Central memory CD4-positive, alpha-beta T cell (primary cell): ENCODE results near the gene KCNQ2.
"Not testable (repeated sequence)": the region's sequence is repeated elsewhere in the genome, so short reads cannot be mapped to it uniquely, and the experiment has no call there.

ENCODE experiments used
- DNase-seq: peaks from one replicate; pipeline ENCODE4 v3.0.0; 2022
- total RNA-seq, 3 experiments: gene quantifications; one replicate each; lab custom pipeline; 2026; lab: John Stamatoyannopoulos, UW

The KCNQ2 gene
- 0 to 0.05 (median 0.04) reads per million in 3 experiments for total RNA-seq

GRCh38 chr20:63471981-63472831 lies at the start of gene KCNQ2:
Gene KCNQ2 (minus strand): TSS chr20:63472655. CDS start chr20:63472463, 192 bp downstream.
- DNase-seq = no peak

DNA sequence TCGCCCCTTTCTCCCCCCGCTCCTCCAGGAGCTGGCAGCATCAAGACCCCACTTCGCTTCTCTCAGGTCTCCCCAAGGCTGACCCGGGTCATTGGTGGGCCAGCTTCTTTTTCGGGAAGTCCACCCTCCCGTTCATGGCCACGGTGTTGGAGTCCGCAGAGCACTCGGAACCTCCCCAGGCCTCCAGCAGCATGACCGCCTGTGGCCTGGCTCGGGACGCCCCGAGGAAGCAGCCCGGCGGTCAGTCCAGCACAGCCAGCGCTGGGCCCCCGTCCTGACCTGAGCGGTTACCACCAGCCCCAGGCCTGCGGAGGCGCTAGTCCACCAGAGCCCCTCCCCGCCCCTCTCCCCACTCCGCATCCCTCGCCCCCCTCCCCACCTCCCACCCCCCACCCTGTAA lies 49.1 kb upstream of the KCNQ2 start:
- DNase-seq = no peak

GRCh38 chr20:63520934-63521601 lies 48.6 kb upstream of the KCNQ2 start:
- peak; percentile 59 for DNase-seq

DNA sequence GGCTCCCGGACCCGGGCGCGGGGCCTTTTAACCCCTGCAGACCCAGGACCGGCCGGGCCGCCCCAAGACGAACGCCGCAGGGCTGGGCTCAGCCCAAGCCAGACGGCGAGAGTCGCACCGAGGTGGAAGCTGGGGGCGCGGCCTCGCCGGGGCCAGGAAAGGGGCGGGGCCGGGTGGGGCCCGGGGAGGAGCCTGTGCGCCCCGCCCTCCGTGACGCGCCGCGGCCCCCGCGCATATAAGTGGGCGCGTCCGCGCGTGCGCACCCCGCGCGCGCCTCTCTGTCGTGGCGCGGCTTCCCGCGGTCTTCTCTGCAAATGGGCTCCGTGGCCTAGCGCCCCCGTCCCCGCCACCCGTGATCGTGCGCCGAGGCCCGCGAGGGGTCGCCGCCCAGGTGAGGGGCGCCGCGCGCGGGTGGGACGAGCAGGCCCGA lies 48.1 kb upstream of the KCNQ2 start, which contains the start of gene PPDPF:
TSS of gene PPDPF (plus strand) at position 262 of the 430 bp plus-strand sequence. CDS start 544 bp downstream, outside the sequence.
- DNase-seq = peak; percentile 81

DNA sequence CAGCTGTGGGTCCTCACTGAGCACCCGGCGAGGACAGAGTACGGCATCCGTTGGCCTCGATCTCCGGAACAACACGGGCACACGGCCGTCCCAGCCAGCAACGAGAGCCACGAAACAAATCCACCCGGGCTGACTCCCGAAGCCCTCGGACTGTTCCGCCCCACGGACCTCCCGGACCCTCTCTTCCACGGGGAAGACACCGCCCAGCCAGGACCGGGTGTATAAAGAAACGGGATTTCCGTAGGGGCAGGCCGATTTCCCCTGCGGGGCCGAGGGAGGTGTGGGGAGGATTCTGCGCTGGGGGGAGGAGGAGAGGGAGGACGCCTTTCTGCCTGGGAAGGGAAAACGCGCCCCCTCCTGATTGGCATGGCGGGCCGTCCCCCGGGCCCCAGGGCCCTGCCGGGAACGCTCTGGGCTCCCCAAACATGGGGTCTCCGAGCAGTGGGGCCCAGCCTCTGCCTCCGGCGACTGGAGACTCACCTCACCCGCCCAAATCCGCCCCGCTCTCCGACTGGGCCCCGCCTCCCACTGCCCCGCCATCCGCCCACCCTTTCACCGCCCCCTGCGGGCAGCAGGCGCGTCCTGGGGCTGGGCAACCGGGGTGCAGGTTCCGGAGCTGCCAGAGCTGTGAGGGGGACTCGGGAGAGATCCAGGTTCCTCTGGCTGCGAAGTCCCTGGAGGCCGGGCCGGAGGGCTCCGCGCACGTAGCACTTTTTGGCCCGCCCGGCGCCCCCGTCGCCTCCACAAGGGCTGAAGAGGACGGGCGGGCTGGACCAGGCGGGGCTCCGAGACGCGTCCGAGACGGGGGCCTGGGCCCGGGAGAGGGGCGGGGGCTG lies 47.4 kb upstream of the KCNQ2 start:
- peak; percentile 54 for DNase-seq

GRCh38 chr20:63518946-63519667 lies 46.7 kb upstream of the KCNQ2 start:
- no peak for DNase-seq

DNA sequence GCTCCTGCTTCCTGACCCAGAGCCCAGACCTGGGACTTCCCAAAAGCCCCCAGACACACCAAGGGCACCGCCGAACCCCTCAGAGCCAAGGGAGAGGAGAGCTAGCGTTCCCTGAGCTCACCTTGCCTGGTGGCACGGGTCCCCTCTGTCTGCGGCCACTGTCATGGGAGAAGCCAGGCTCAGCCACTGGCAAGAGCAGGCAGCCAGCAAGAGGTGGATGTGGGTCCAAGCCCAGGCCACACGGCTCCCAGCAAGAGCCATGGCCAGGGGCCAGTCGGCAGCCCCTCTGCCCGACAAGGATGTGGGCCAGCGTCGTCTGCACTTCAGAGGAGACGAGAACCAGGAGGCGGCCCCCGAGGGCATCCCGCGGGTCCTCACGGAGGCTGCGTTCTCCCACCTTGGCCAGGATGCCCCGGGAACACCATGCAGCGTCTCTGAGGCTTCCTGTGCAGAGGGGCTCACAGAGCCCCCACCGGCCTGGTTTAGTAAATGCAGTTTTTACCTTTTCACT lies 46.0 kb upstream of the KCNQ2 start:
- no peak for DNase-seq

GRCh38 chr20:63517376-63518309 lies 45.2 kb upstream of the KCNQ2 start:
- no peak for DNase-seq

DNA sequence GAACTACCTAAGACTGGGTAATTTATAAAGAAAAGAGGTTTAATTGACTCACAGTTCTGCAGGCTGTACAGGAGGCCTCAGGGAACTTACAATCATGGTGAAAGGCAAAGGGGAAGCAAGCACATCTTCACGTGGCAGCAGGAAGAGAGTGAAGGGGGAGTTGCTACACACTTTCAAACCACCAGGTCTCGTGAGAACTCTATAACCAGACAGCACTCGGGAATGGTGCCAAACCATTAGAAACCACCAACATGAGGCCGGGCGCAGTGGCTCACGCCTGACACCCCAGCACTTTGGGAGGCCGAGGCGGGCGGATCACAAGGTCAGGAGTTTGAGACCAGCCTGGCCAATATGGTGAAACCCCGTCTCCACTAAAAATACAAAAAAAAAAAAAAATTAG lies 42.1 kb upstream of the KCNQ2 start:
- not testable (repeated sequence) for DNase-seq

DNA sequence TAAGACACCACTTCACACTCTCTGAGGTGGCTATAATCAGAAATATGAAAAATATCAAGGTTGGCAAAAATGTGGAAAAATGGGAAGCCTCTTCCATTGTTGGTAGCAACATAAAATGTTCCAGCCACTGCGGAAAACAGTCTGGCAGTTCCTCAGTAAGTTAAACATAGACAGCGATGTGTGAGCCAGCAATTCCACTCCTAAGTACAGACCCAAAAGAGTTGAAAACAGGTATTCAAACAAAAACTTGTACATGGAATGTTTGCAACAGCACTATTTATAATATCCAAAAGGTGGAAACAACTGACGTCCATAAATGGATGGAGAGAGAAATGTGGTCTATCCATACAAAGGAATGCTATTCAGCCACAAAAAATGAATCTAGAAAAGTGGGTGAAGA lies 40.8 kb upstream of the KCNQ2 start:
- DNase-seq = no peak

DNA sequence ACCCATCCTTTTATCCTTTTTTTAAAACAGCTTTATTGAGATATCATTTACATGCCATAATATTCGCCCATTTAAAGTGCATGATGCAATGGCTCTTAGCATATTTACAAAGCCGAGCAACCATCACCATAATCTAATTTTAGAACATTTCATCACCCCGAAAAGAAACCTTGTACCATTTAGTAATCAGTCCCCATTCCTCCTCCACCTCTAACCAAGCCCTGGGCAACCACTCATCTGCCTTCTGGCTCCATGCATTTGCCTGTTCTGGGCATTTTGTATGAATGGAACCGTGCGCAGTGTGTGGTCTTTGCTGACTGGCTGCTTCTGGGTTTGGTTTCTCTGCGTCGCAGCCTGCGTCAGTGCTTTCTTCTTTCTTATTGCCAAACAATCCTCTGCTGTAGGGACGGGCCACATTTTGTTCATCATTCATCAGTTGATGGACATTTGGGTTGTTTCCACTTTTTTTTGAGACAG lies 36.7 kb upstream of the KCNQ2 start:
- no peak for DNase-seq

GRCh38 chr20:63508072-63508768 lies 35.8 kb upstream of the KCNQ2 start:
- no peak for DNase-seq

- DNase-seq = no peak
These were observed 34.8 kb upstream of the KCNQ2 start for GRCh38 chr20:63507083-63507743.

- no peak for DNase-seq
These were observed 33.3 kb upstream of the KCNQ2 start for GRCh38 chr20:63505723-63506122.

DNA sequence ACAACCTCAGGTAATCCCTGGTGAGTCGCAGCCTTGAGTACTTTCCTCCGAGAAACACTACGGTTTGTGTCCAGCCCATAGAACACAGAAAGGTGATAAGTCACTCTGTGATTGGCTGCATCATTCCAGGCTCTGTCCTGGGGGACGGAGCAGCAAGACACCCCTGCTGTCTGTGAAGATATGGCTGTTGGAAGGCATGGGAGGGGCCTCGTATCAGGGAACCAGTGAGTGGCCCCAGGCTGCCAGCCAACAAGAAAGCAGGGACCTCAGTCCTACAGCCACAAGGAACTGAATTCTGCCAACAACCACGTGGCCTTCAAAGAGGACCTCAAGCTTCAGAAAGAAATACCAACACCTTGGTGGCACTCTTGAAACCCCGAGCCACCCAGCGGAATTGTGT lies 32.8 kb upstream of the KCNQ2 start:
- DNase-seq = no peak

GRCh38 chr20:63504642-63505041 lies 32.2 kb upstream of the KCNQ2 start:
- no peak for DNase-seq

GRCh38 chr20:63503524-63503923 lies 31.1 kb upstream of the KCNQ2 start:
- no peak for DNase-seq

DNA sequence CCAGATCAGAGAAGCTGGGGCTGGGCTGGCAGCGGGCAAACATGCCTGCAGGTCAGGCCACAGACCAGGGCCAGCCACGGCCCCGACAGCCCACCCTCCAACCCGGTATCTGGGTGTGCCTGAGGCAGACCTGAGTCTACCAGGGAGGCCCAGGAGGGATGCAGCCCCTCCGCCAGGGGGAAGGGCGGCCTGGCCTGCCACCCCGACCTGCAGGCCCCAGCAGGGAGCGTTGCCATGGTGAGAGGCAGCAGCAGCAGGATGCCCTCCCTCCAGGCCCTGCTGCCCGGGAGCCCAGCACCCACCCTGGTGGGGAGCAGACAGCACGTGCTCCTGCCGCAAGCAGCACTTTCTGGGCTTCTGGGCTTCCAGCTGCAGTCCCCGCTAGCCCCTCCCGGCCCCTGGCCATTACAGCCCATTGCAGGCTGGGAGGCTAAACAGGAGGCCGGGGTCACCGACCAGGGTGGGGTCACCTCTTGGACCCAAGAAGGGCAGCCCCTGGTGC lies 30.3 kb upstream of the KCNQ2 start:
- no peak for DNase-seq
